ENCODE data around the gene CPTP. TPM values are rescaled to one million over a fixed set of nuclear protein-coding genes. Genes with fewer than 3 reads are reported as not detected.

CPTP gene
- total RNA-seq, 1 experiment from 2014 or later: 141 TPM

GRCh38 chr1:1275836-1276235 is 48.8 kb upstream of the CPTP start:
- H3K27ac ChIP-seq (ENCODE audit: low read length): no peak overlapping the region
- ChIA-PET POLR2A (ENCODE audit: unreplicated experiment) (interaction anchor here (0.5 kb wide), 1 partner anchor 35 kb away, joined by 11 read pairs; no protein-coding TSS in a partner anchor), CTCF (no interaction called here)
- peaks cover 8% of the 10 kb centered on the region for H4K20me1 ChIP-seq (ENCODE audit: low read length)
- peaks cover 3% of the 10 kb centered on the region for H3F3A ChIP-seq (ENCODE audit: low read length, unreplicated experiment)
- ATAC-seq (no peak), DNase-seq (no peak)
- H2AFZ ChIP-seq (ENCODE audit: low read length): no peak overlapping the region
- no peaks in the 10 kb centered on the region for H3K27me3 ChIP-seq (ENCODE audit: low read length)
- H3K36me3 ChIP-seq (ENCODE audit: low read depth, low read length): peaks cover 6% of the 10 kb centered on the region; the same call in 1 of the 2 replicates
- no peak overlapping the region for H3K4me3 ChIP-seq (ENCODE audit: low read length)
- TF ChIP-seq CTCF (conservative IDR thresholded peaks at IDR 0.05; ENCODE audit: low read depth, low read length): no peak
- no peak for TF ChIP-seq EZH2 (IDR thresholded peaks at IDR 0.05; ENCODE audit: low read length, unreplicated experiment)
- TF ChIP-seq EZH2phosphoT487 (IDR thresholded peaks at IDR 0.05; ENCODE audit: borderline replicate concordance, low read length): no peak
- H3K9me3 ChIP-seq (ENCODE audit: low read length): no peaks in the 10 kb centered on the region
- peaks cover 35% of the 10 kb centered on the region for H3K79me2 ChIP-seq (ENCODE audit: low read length)
- H3K9me2 ChIP-seq (replicated peaks; ENCODE audit: low read length): no peaks in the 10 kb centered on the region
- H3K4me1 ChIP-seq (ENCODE audit: insufficient read depth, low read length): peaks cover 28% of the 10 kb centered on the region
- H3K4me2 ChIP-seq (ENCODE audit: low read length): no peak overlapping the region
- BruUV-seq (replicated peaks): no TSS peak
- H3K9ac ChIP-seq (ENCODE audit: low read length): no peak overlapping the region
- intact Hi-C loops (cut with micrococcal nuclease): no loop called here

GRCh38 chr1:1278620-1279019 is 46.0 kb upstream of the CPTP start:
- no peak overlapping the region for H2AFZ ChIP-seq (ENCODE audit: low read length)
- no peaks in the 10 kb centered on the region for H3K9me2 ChIP-seq (replicated peaks; ENCODE audit: low read length)
- no peak for DNase-seq
- TF ChIP-seq CTCF (conservative IDR thresholded peaks at IDR 0.05; ENCODE audit: low read depth, low read length): no peak
- no peak for TF ChIP-seq EZH2phosphoT487 (IDR thresholded peaks at IDR 0.05; ENCODE audit: borderline replicate concordance, low read length)
- no peak for TF ChIP-seq EZH2 (IDR thresholded peaks at IDR 0.05; ENCODE audit: low read length, unreplicated experiment)
- H3K4me1 ChIP-seq (ENCODE audit: insufficient read depth, low read length): peaks cover 32% of the 10 kb centered on the region
- no peak overlapping the region for H3K9ac ChIP-seq (ENCODE audit: low read length)
- H3K36me3 ChIP-seq (ENCODE audit: low read depth, low read length): no peaks in the 10 kb centered on the region
- no peaks in the 10 kb centered on the region for H3K9me3 ChIP-seq (ENCODE audit: low read length)
- H3K79me2 ChIP-seq (ENCODE audit: low read length): peaks cover 9% of the 10 kb centered on the region; the same call in 1 of the 2 replicates
- intact Hi-C loops (cut with micrococcal nuclease): no loop called here
- H3K4me3 ChIP-seq (ENCODE audit: low read length): no peak overlapping the region
- ChIA-PET POLR2A (ENCODE audit: unreplicated experiment) (no interaction called here), CTCF (no interaction called here)
- no peak overlapping the region for H3K27ac ChIP-seq (ENCODE audit: low read length)
- H3K4me2 ChIP-seq (ENCODE audit: low read length): no peak overlapping the region
- no peak for ATAC-seq
- no peaks in the 10 kb centered on the region for H4K20me1 ChIP-seq (ENCODE audit: low read length)
- no peaks in the 10 kb centered on the region for H3K27me3 ChIP-seq (ENCODE audit: low read length)
- no TSS peak for BruUV-seq (replicated peaks)
- H3F3A ChIP-seq (ENCODE audit: low read length, unreplicated experiment): no peaks in the 10 kb centered on the region

GRCh38 chr1:1279028-1279427 is 45.6 kb upstream of the CPTP start:
- CTCF ChIA-PET: no interaction called here

More at GRCh38 chr1:1279028-1279427, 45.6 kb upstream of the CPTP start:
- Histone ChIP-seq H3K36me3 (ENCODE audit: low read depth, low read length) (no peaks in the 10 kb centered on the region), H3K9ac (ENCODE audit: low read length) (no peak overlapping the region), H3K4me2 (ENCODE audit: low read length) (no peak overlapping the region), H3K27ac (ENCODE audit: low read length) (no peak overlapping the region), H3K4me3 (ENCODE audit: low read length) (no peak overlapping the region), H3K27me3 (ENCODE audit: low read length) (no peaks in the 10 kb centered on the region), H3K4me1 (ENCODE audit: insufficient read depth, low read length) (peaks cover 34% of the 10 kb centered on the region), H3K9me2 (replicated peaks; ENCODE audit: low read length) (no peaks in the 10 kb centered on the region), H2AFZ (ENCODE audit: low read length) (no peak overlapping the region), H3K9me3 (ENCODE audit: low read length) (no peaks in the 10 kb centered on the region), H4K20me1 (ENCODE audit: low read length) (no peaks in the 10 kb centered on the region), H3F3A (ENCODE audit: low read length, unreplicated experiment) (no peaks in the 10 kb centered on the region), H3K79me2 (ENCODE audit: low read length) (peaks cover 9% of the 10 kb centered on the region; the same call in 1 of the 2 replicates)
- intact Hi-C loops (cut with micrococcal nuclease): no loop called here
- ATAC-seq (no peak), DNase-seq (no peak)
- POLR2A ChIA-PET (ENCODE audit: unreplicated experiment): no interaction called here
- TF ChIP-seq EZH2 (IDR thresholded peaks at IDR 0.05; ENCODE audit: low read length, unreplicated experiment): no peak
- TF ChIP-seq EZH2phosphoT487 (IDR thresholded peaks at IDR 0.05; ENCODE audit: borderline replicate concordance, low read length): no peak
- no peak for TF ChIP-seq CTCF (conservative IDR thresholded peaks at IDR 0.05; ENCODE audit: low read depth, low read length)
- no TSS peak for BruUV-seq (replicated peaks)

All from PC-3 (cell line).